HepG2 (cell line): Measurements from ENCODE around the gene SLX9. TPM values are rescaled to one million over a fixed set of nuclear protein-coding genes. Genes with fewer than 3 reads are reported as not detected.

Experiments used
- BCL6 ChIP-seq: IDR thresholded peaks from 2 replicates; pipeline ENCODE4 v1.6.1; 2016; ENCODE audit warnings: missing genetic modification reagents, missing compliant biosample characterization
- DR1 ChIP-seq: sonication (generic); formaldehyde crosslinking; IDR thresholded peaks from 2 replicates; pipeline ENCODE4 v1.8.0; 2021; ENCODE audit warnings: mild to moderate bottlenecking, missing genetic modification reagents, inconsistent platforms
- EP300 ChIP-seq, 3 experiments: sonication (generic) in 1 of 3; formaldehyde crosslinking in 1 of 3; IDR thresholded peaks; 2 replicates each; pipeline versions ENCODE4 v1.5.1 to v1.6.1; 2011 to 2020; ENCODE audit warnings: low read depth in 2 of 3, low read length in 2 of 3, borderline replicate concordance in 1 of 3, improper control_type of control experiment in 1 of 3, mild to moderate bottlenecking in 1 of 3, missing genetic modification reagents in 1 of 3, moderate library complexity in 1 of 3
- HNRNPLL ChIP-seq: fragments of 200-400 bp; formaldehyde crosslinking; IDR thresholded peaks from 2 replicates; pipeline ENCODE4 v1.6.1; 2017; ENCODE audit warnings: mild to moderate bottlenecking, low read depth, low read length; ENCODE audit not compliant: poor library complexity, severe bottlenecking
- KAT8 ChIP-seq: IDR thresholded peaks from 2 replicates; pipeline ENCODE4 v1.6.1; 2016; ENCODE audit warnings: missing genetic modification reagents, missing compliant biosample characterization
- KLF6 ChIP-seq: IDR thresholded peaks from 2 replicates; pipeline ENCODE4 v1.8.0; 2016; ENCODE audit warnings: missing biosample characterization, missing genetic modification reagents
- KMT2B ChIP-seq: IDR thresholded peaks from 2 replicates; pipeline ENCODE4 v1.6.1; 2016; ENCODE audit warnings: missing genetic modification reagents, missing compliant biosample characterization
- LCORL ChIP-seq, 2 experiments: fragments of 450-650 bp in 1 of 2; sonication (generic) in 1 of 2; formaldehyde crosslinking in 1 of 2; IDR thresholded peaks; 2 replicates each; pipeline versions ENCODE4 v1.5.0 to v1.6.1; 2017 to 2020; ENCODE audit warnings: antibody characterized with exemption in 1 of 2, missing genetic modification reagents in 1 of 2
- SOX5 ChIP-seq: IDR thresholded peaks from 2 replicates; pipeline ENCODE4 v1.6.1; 2016; ENCODE audit warnings: borderline replicate concordance
- TSC22D2 ChIP-seq: sonication (generic); formaldehyde crosslinking; IDR thresholded peaks from 2 replicates; pipeline ENCODE4 v1.5.1; 2020; ENCODE audit warnings: missing genetic modification reagents, mild to moderate bottlenecking, borderline replicate concordance
- WIZ ChIP-seq: sonication (generic); formaldehyde crosslinking; IDR thresholded peaks from 2 replicates; pipeline ENCODE4 v1.5.1; 2020; ENCODE audit warnings: mild to moderate bottlenecking, missing genetic modification reagents
- XRCC5 ChIP-seq: fragments of 200-400 bp; formaldehyde crosslinking; optimal IDR thresholded peaks from 2 replicates; pipeline ENCODE3; 2017; ENCODE audit warnings: mild to moderate bottlenecking, low read length
- ZNF253 ChIP-seq: sonication (generic); formaldehyde crosslinking; IDR thresholded peaks from 2 replicates; pipeline ENCODE4 v1.8.0; 2022; ENCODE audit warnings: mild to moderate bottlenecking, missing genetic modification reagents, borderline replicate concordance
- ZZZ3 ChIP-seq: sonication (generic); formaldehyde crosslinking; IDR thresholded peaks from 2 replicates; pipeline ENCODE4 v1.4.0; 2020; ENCODE audit warnings: missing genetic modification reagents, mild to moderate bottlenecking, borderline replicate concordance
- polyA plus RNA-seq, 8 experiments: library from polyadenylated mRNA; depleted of rRNA in 3 of 8; stranded (reverse) in 7 of 8; unstranded in 1 of 8; fragments of >200 nt; fragmentation: Illumina TruSeq in 4 of 8; extraction: Trizol in 4 of 8; gene quantifications; 2 replicates each; pipeline versions ENCODE4 v1.2.1 to v1.2.3, GENCODE V29; 2011 to 2016; ENCODE audit warnings: low read depth in 4 of 8, missing spikeins in 1 of 8, mixed read lengths in 1 of 8; ENCODE audit not compliant: insufficient read depth in 1 of 8
- total RNA-seq, 5 experiments: library from RNA; depleted of rRNA; stranded (reverse); fragments of >200 nt; fragmentation: Illumina TruSeq; extraction: Trizol; gene quantifications; 2 replicates each; pipeline ENCODE4 v1.2.3, GENCODE V29; 2016; ENCODE audit warnings: low read depth in 1 of 5
- TF ChIP-seq, protein P1 (sequence below): sonication (generic); formaldehyde crosslinking; IDR thresholded peaks from 2 replicates; pipeline ENCODE4 v1.4.0; 2020; ENCODE audit warnings: mild to moderate bottlenecking, missing genetic modification reagents
- TF ChIP-seq, protein P2 (sequence below): sonication (generic); formaldehyde crosslinking; IDR thresholded peaks from 2 replicates; pipeline ENCODE4 v1.4.0; 2020; ENCODE audit warnings: missing genetic modification reagents
- TF ChIP-seq, protein P3 (sequence below): IDR thresholded peaks from 2 replicates; pipeline ENCODE4 v1.6.1; 2018; ENCODE audit warnings: missing genetic modification reagents, mild to moderate bottlenecking, missing compliant biosample characterization
- TF ChIP-seq, protein P4 (sequence below): sonication (generic); formaldehyde crosslinking; conservative IDR thresholded peaks from 2 replicates; pipeline ENCODE4 v1.4.0; 2020; ENCODE audit warnings: mild to moderate bottlenecking, missing genetic modification reagents, moderate library complexity

The SLX9 gene
- total and polyA plus RNA-seq, 2 of the 13 experiments (the other 11 are each of a cell fraction or from before 2014, with no cell fraction given) = 21.0 to 47.1 TPM

DNA sequence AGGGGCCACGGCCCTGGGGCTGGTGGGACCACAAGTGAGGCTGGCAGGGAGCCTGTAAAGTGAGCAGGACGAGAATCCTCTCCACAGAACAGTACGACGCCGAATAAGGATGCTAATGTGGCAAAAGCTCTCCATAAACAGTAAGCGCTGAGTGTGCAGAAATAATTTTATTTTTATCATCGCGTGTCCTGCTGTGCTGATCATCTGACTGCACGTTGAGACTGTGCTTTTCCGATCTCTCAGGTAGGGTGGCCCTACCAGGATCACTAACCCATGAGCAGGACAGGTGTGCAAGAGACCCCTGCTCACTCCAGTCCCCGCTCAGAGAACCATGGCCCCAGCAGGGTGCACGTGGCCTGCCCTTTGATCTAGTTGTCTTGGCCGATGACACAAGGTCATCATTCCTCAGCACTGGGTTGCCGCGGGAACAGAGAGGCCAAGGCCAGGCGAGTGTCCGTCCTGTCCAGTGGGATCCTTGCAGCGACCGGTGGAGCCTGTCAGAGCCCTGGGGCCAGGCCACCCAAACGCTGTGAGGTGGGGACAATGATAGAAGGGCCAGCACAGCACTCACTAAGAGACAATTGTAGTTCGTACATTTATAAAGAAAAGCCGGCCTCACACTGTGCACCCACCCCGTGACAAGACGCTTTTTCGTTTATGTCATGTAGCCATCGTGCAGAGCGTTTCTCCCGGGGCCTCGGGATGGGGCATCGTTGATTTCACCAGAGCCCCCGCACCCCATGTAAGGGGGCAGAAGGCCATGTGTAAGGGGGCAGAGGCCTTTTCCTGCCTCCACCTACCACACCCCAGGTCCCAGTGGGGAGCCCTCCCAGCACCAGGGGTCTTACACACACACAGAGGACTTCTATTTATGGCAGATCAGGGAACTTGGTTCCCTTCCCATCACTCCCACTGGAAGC is 81.9 kb downstream of the SLX9 start (continued):
- TF ChIP-seq, protein P1, sequence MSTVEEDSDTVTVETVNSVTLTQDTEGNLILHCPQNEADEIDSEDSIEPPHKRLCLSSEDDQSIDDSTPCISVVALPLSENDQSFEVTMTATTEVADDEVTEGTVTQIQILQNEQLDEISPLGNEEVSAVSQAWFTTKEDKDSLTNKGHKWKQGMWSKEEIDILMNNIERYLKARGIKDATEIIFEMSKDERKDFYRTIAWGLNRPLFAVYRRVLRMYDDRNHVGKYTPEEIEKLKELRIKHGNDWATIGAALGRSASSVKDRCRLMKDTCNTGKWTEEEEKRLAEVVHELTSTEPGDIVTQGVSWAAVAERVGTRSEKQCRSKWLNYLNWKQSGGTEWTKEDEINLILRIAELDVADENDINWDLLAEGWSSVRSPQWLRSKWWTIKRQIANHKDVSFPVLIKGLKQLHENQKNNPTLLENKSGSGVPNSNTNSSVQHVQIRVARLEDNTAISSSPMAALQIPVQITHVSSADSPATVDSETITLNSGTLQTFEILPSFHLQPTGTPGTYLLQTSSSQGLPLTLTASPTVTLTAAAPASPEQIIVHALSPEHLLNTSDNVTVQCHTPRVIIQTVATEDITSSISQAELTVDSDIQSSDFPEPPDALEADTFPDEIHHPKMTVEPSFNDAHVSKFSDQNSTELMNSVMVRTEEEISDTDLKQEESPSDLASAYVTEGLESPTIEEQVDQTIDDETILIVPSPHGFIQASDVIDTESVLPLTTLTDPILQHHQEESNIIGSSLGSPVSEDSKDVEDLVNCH (CRISPR knock-in tag) = no peak
- TF ChIP-seq DR1 (CRISPR knock-in tag) (no peak), BCL6 (CRISPR knock-in tag) (peak; percentile 65), KMT2B (CRISPR knock-in tag) (no peak), TSC22D2 (CRISPR knock-in tag) (no peak), ZNF253 (CRISPR knock-in tag) (no peak), KLF6 (CRISPR knock-in tag) (0 out of 2 replicates have a peak, but pooled peaks have one; percentile 39), SOX5 (CRISPR knock-in tag) (peak; percentile 62), ZZZ3 (CRISPR knock-in tag) (0 out of 2 replicates have a peak, but pooled peaks have one; percentile 45), WIZ (CRISPR knock-in tag) (peak; percentile 65; the same call in 1 of the 2 replicates), HNRNPLL (no peak), KAT8 (CRISPR knock-in tag) (0 out of 2 replicates have a peak, but pooled peaks have one; percentile 27), EP300 (IDR thresholded peaks at IDR 0.05; ENCODE audit: low read depth in 2 of 2, low read length in 2 of 2) (peak in 1 of 2 experiments; percentile 48; a peak in 1 of 4 replicates), EP300 (CRISPR knock-in tag; IDR thresholded peaks at IDR 0.05; ENCODE audit: borderline replicate concordance) (peak; percentile 53; the same call in 1 of the 2 replicates), XRCC5 (peak; percentile 25), LCORL (IDR thresholded peaks at IDR 0.05) (no peak), LCORL (CRISPR knock-in tag; IDR thresholded peaks at IDR 0.05) (peak; percentile 51; the same call in 1 of the 2 replicates)
- TF ChIP-seq, protein P2, sequence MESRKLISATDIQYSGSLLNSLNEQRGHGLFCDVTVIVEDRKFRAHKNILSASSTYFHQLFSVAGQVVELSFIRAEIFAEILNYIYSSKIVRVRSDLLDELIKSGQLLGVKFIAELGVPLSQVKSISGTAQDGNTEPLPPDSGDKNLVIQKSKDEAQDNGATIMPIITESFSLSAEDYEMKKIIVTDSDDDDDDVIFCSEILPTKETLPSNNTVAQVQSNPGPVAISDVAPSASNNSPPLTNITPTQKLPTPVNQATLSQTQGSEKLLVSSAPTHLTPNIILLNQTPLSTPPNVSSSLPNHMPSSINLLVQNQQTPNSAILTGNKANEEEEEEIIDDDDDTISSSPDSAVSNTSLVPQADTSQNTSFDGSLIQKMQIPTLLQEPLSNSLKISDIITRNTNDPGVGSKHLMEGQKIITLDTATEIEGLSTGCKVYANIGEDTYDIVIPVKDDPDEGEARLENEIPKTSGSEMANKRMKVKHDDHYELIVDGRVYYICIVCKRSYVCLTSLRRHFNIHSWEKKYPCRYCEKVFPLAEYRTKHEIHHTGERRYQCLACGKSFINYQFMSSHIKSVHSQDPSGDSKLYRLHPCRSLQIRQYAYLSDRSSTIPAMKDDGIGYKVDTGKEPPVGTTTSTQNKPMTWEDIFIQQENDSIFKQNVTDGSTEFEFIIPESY (CRISPR knock-in tag) = peak; percentile 61; the same call in 1 of the 2 replicates
- TF ChIP-seq, protein P3, sequence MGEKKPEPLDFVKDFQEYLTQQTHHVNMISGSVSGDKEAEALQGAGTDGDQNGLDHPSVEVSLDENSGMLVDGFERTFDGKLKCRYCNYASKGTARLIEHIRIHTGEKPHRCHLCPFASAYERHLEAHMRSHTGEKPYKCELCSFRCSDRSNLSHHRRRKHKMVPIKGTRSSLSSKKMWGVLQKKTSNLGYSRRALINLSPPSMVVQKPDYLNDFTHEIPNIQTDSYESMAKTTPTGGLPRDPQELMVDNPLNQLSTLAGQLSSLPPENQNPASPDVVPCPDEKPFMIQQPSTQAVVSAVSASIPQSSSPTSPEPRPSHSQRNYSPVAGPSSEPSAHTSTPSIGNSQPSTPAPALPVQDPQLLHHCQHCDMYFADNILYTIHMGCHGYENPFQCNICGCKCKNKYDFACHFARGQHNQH (CRISPR knock-in tag) = peak; percentile 55; the same call in 1 of the 2 replicates
- TF ChIP-seq, protein P4, sequence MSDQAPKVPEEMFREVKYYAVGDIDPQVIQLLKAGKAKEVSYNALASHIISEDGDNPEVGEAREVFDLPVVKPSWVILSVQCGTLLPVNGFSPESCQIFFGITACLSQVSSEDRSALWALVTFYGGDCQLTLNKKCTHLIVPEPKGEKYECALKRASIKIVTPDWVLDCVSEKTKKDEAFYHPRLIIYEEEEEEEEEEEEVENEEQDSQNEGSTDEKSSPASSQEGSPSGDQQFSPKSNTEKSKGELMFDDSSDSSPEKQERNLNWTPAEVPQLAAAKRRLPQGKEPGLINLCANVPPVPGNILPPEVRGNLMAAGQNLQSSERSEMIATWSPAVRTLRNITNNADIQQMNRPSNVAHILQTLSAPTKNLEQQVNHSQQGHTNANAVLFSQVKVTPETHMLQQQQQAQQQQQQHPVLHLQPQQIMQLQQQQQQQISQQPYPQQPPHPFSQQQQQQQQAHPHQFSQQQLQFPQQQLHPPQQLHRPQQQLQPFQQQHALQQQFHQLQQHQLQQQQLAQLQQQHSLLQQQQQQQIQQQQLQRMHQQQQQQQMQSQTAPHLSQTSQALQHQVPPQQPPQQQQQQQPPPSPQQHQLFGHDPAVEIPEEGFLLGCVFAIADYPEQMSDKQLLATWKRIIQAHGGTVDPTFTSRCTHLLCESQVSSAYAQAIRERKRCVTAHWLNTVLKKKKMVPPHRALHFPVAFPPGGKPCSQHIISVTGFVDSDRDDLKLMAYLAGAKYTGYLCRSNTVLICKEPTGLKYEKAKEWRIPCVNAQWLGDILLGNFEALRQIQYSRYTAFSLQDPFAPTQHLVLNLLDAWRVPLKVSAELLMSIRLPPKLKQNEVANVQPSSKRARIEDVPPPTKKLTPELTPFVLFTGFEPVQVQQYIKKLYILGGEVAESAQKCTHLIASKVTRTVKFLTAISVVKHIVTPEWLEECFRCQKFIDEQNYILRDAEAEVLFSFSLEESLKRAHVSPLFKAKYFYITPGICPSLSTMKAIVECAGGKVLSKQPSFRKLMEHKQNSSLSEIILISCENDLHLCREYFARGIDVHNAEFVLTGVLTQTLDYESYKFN (CRISPR knock-in tag) = peak; percentile 80
